Lower leg skin (tissue), 3 donors: ENCODE data around the gene SCN1A.

Experiments
- CTCF ChIP-seq, 3 donors: fragments of 450-650 bp; IDR thresholded peaks; one replicate each; pipeline ENCODE4 v1.5.1; 2016; ENCODE audit warnings: antibody characterized with exemption in 3 of 3, mild to moderate bottlenecking in 3 of 3, moderate library complexity in 2 of 3
- POLR2A ChIP-seq, 2 donors: fragments of 450-650 bp; IDR thresholded peaks; one replicate each; pipeline ENCODE4 v1.6.1; 2016 to 2017; ENCODE audit warnings: antibody characterized with exemption in 2 of 2, mild to moderate bottlenecking in 1 of 2, moderate library complexity in 1 of 2

GRCh38 chr2:166042356-166042755 is 85.5 kb downstream of the SCN1A start:
- TF ChIP-seq CTCF (IDR thresholded peaks at IDR 0.05) (no peak), POLR2A (IDR thresholded peaks at IDR 0.05) (no peak)
